ENCODE data around the gene OPCML.

OPCML gene

DNA sequence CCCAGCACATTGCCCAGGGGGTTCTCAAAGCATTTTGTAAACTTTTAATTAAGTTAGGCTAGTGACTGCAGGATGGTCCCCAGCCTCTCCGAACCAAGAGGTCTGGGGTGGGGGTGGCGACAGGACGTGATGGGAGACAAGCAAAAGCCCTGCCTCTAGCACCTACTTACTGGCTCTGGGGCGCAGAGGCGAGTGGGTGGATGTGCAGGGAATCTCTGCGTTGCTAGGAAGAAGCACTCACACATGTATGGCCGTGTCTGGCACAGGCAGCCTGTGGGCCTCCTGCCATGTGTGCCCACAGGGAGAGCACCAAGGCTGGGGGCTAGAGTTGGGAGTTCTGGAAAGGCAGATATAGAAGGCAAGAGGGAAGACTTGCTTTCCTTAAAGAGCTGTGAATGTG lies 6.3 kb downstream of the OPCML start:
- no peaks in the 10 kb centered on the region for H3F3A ChIP-seq (ENCODE audit: insufficient read depth, low read length)
- H3K9ac ChIP-seq (ENCODE audit: low read length): no peak overlapping the region
- no peaks in the 10 kb centered on the region for H4K20me1 ChIP-seq (ENCODE audit: insufficient read depth, low read length)
- H3K4me1 ChIP-seq (ENCODE audit: insufficient read depth, low read length, severe bottlenecking): no peaks in the 10 kb centered on the region
- H3K4me2 ChIP-seq (ENCODE audit: low read length): no peak overlapping the region
- H3K27ac ChIP-seq (ENCODE audit: low read depth, low read length, poor library complexity, severe bottlenecking): no peak overlapping the region
- no peaks in the 10 kb centered on the region for H3K79me2 ChIP-seq (ENCODE audit: insufficient read depth, low read length)
- no peak overlapping the region for H3K4me3 ChIP-seq (ENCODE audit: low read depth, low read length, poor library complexity, severe bottlenecking)
- no peaks in the 10 kb centered on the region for H3K36me3 ChIP-seq (ENCODE audit: insufficient read depth, low read length)
- no peaks in the 10 kb centered on the region for H3K9me3 ChIP-seq (ENCODE audit: low read length)
- H3K27me3 ChIP-seq (ENCODE audit: insufficient read depth, low read length): no peaks in the 10 kb centered on the region
- H2AFZ ChIP-seq (ENCODE audit: low read length): no peak overlapping the region
- TF ChIP-seq EZH2 (IDR thresholded peaks at IDR 0.05; ENCODE audit: borderline replicate concordance, low read length): no peak
- TF ChIP-seq, protein P1, sequence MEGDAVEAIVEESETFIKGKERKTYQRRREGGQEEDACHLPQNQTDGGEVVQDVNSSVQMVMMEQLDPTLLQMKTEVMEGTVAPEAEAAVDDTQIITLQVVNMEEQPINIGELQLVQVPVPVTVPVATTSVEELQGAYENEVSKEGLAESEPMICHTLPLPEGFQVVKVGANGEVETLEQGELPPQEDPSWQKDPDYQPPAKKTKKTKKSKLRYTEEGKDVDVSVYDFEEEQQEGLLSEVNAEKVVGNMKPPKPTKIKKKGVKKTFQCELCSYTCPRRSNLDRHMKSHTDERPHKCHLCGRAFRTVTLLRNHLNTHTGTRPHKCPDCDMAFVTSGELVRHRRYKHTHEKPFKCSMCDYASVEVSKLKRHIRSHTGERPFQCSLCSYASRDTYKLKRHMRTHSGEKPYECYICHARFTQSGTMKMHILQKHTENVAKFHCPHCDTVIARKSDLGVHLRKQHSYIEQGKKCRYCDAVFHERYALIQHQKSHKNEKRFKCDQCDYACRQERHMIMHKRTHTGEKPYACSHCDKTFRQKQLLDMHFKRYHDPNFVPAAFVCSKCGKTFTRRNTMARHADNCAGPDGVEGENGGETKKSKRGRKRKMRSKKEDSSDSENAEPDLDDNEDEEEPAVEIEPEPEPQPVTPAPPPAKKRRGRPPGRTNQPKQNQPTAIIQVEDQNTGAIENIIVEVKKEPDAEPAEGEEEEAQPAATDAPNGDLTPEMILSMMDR (IDR thresholded peaks at IDR 0.05; ENCODE audit: low read length): no peak
- no peaks in the 10 kb centered on the region for H3K9me2 ChIP-seq (ENCODE audit: low read depth, low read length)

DNA sequence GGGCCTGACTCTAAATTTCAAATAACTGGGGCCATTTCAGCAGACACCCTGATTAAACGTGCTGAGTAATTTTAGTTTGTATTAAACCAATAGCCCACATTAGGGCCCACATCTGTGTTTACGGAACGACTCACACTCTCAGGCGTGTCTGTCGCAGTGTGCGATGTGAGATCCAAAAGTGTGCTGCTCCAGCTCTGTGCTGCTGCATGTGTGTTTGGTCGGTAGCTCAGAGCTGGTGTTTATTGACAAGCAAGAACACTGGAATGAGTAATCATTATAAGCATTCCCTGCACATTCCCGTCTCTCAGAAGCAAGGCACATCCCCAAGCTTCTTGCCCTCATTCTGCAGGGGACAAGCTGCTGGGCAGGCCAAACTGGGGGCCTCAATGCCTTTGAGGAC lies 7.8 kb downstream of the OPCML start:
- H2AFZ ChIP-seq (ENCODE audit: low read length): no peak overlapping the region
- H3F3A ChIP-seq (ENCODE audit: insufficient read depth, low read length): no peaks in the 10 kb centered on the region
- no peaks in the 10 kb centered on the region for H3K27me3 ChIP-seq (ENCODE audit: insufficient read depth, low read length)
- H3K79me2 ChIP-seq (ENCODE audit: insufficient read depth, low read length): no peaks in the 10 kb centered on the region
- H3K9me2 ChIP-seq (ENCODE audit: low read depth, low read length): no peaks in the 10 kb centered on the region
- no peak overlapping the region for H3K4me2 ChIP-seq (ENCODE audit: low read length)
- TF ChIP-seq EZH2 (IDR thresholded peaks at IDR 0.05; ENCODE audit: borderline replicate concordance, low read length): no peak
- TF ChIP-seq, protein P1 (IDR thresholded peaks at IDR 0.05; ENCODE audit: low read length): no peak
- H3K4me3 ChIP-seq (ENCODE audit: low read depth, low read length, poor library complexity, severe bottlenecking): no peak overlapping the region
- no peak overlapping the region for H3K9ac ChIP-seq (ENCODE audit: low read length)
- H3K9me3 ChIP-seq (ENCODE audit: low read length): no peaks in the 10 kb centered on the region
- no peaks in the 10 kb centered on the region for H4K20me1 ChIP-seq (ENCODE audit: insufficient read depth, low read length)
- no peak overlapping the region for H3K27ac ChIP-seq (ENCODE audit: low read depth, low read length, poor library complexity, severe bottlenecking)
- H3K36me3 ChIP-seq (ENCODE audit: insufficient read depth, low read length): no peaks in the 10 kb centered on the region
- H3K4me1 ChIP-seq (ENCODE audit: insufficient read depth, low read length, severe bottlenecking): no peaks in the 10 kb centered on the region

DNA sequence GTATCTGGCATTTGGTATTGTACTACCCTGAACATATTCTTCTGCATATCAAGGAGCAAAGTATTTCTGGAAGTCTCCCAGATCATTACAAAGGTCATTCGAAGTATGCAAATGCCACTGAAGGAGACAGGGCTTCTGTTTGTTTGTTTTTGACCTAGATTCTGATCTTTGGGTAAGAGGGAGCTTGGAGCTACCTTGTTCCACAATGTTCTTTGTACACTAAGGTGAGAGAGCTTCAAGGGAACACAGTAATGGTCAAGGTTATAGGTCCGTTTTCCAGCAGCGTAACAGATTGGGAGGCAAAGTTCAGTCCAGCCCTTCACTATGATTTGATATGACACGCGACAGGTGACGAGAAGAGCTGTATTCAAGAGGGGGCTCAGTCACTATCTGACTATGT lies 10.0 kb downstream of the OPCML start:
- Histone ChIP-seq H3K4me1 (ENCODE audit: insufficient read depth, low read length, severe bottlenecking) (no peaks in the 10 kb centered on the region), H2AFZ (ENCODE audit: low read length) (no peak overlapping the region), H4K20me1 (ENCODE audit: insufficient read depth, low read length) (no peaks in the 10 kb centered on the region), H3K9me3 (ENCODE audit: low read length) (no peaks in the 10 kb centered on the region), H3K36me3 (ENCODE audit: insufficient read depth, low read length) (no peaks in the 10 kb centered on the region), H3K4me3 (ENCODE audit: low read depth, low read length, poor library complexity, severe bottlenecking) (no peak overlapping the region), H3K9me2 (ENCODE audit: low read depth, low read length) (no peaks in the 10 kb centered on the region), H3K9ac (ENCODE audit: low read length) (no peak overlapping the region), H3K27me3 (ENCODE audit: insufficient read depth, low read length) (no peaks in the 10 kb centered on the region), H3K79me2 (ENCODE audit: insufficient read depth, low read length) (no peaks in the 10 kb centered on the region), H3F3A (ENCODE audit: insufficient read depth, low read length) (no peaks in the 10 kb centered on the region), H3K27ac (ENCODE audit: low read depth, low read length, poor library complexity, severe bottlenecking) (no peak overlapping the region), H3K4me2 (ENCODE audit: low read length) (no peak overlapping the region)
- TF ChIP-seq, protein P1 (IDR thresholded peaks at IDR 0.05; ENCODE audit: low read length): no peak
- no peak for TF ChIP-seq EZH2 (IDR thresholded peaks at IDR 0.05; ENCODE audit: borderline replicate concordance, low read length)

Measured in OCI-LY1 (cell line).